H1 (cell line): ENCODE measurements around the gene DUS1L. TPM values are rescaled to one million over a fixed set of nuclear protein-coding genes. Genes with fewer than 3 reads are reported as not detected.

ENCODE experiments used
- CTCF ChIA-PET: fragments of 300-600 bp; sonication (Branson Sonifier 250); formaldehyde crosslinking; loops from one replicate; lab custom pipeline; 2021; ENCODE audit not compliant: partially characterized antibody; lab: Charles Lee
- POLR2A ChIA-PET: fragments of 300-600 bp; sonication (Branson Sonifier 250); formaldehyde crosslinking; loops from one replicate; lab custom pipeline; 2021; ENCODE audit warnings: inconsistent platforms; ENCODE audit not compliant: partially characterized antibody; lab: Charles Lee
- DNase-seq, 2 experiments: peaks; one replicate each; pipeline versions ENCODE4 v3.0.0 to v3.0.0-alpha.2; 2010 to 2022; ENCODE audit warnings: low spot score in 2 of 2, low read depth in 1 of 2, mixed read lengths in 1 of 2
- FAIRE-seq: peaks from 2 replicates; lab custom pipeline; 2011; peaks lifted over from hg19 to GRCh38; lab: Jason Lieb, UNC
- H2AFZ ChIP-seq: 2 replicates; pipeline ENCODE4 v1.8.1; 2012; ENCODE audit warnings: low read length, inconsistent platforms
- H2AK5ac ChIP-seq: 2 replicates; pipeline ENCODE4 v1.6.1; 2013; ENCODE audit warnings: low read depth, low read length
- H2BK120ac ChIP-seq: replicated peaks from 2 replicates; pipeline ENCODE3; 2013; ENCODE audit warnings: low read depth, low read length, inconsistent platforms
- H2BK12ac ChIP-seq: 2 replicates; pipeline ENCODE4 v1.6.1; 2013; ENCODE audit warnings: low read depth, low read length
- H2BK15ac ChIP-seq: 2 replicates; pipeline ENCODE4 v1.6.1; 2013; ENCODE audit warnings: low read length
- H2BK20ac ChIP-seq: 2 replicates; pipeline ENCODE4 v1.6.1; 2013; ENCODE audit warnings: low read length
- H2BK5ac ChIP-seq: 2 replicates; pipeline ENCODE4 v1.6.1; 2013; ENCODE audit warnings: low read depth, low read length
- H3K14ac ChIP-seq: 2 replicates; pipeline ENCODE4 v1.6.1; 2013; ENCODE audit warnings: inconsistent platforms; ENCODE audit not compliant: insufficient read length
- H3K18ac ChIP-seq: 2 replicates; pipeline ENCODE4 v1.6.1; 2013; ENCODE audit warnings: low read length; ENCODE audit errors: extremely low read depth
- H3K23ac ChIP-seq: 2 replicates; pipeline ENCODE4 v1.6.1; 2013; ENCODE audit warnings: inconsistent platforms; ENCODE audit not compliant: insufficient read length
- H3K23me2 ChIP-seq: 2 replicates; pipeline ENCODE4 v1.6.1; 2013; ENCODE audit warnings: low read depth, low read length
- H3K27ac ChIP-seq: 2 replicates; pipeline ENCODE4 v1.6.1; 2011; ENCODE audit warnings: low read depth, low read length, inconsistent platforms
- H3K27me3 ChIP-seq, 4 experiments: replicated peaks in 1 of 4; 1 replicate in 1 of 4; 2 replicates in 3 of 4; pipeline versions ENCODE4 v1.6.1 to v1.8.1; 2011 to 2013; ENCODE audit warnings: low read length in 3 of 4, mild to moderate bottlenecking in 3 of 4, inconsistent platforms in 2 of 4, mixed read lengths in 2 of 4, moderate library complexity in 1 of 4; ENCODE audit not compliant: control insufficient read depth in 3 of 4, insufficient read depth in 3 of 4; ENCODE audit errors: extremely low read depth in 1 of 4
- H3K36me3 ChIP-seq, 4 experiments: 2 replicates each; pipeline versions ENCODE4 v1.6.1 to v1.8.1; 2011 to 2013; ENCODE audit warnings: mild to moderate bottlenecking in 4 of 4, low read length in 3 of 4, moderate library complexity in 2 of 4, control low read depth in 1 of 4, inconsistent platforms in 1 of 4; ENCODE audit not compliant: insufficient read depth in 4 of 4, control insufficient read depth in 2 of 4
- H3K4ac ChIP-seq: replicated peaks from 2 replicates; pipeline ENCODE3; 2013; ENCODE audit warnings: low read length, low read depth, mixed read lengths, inconsistent platforms; ENCODE audit not compliant: insufficient read length
- H3K4me1 ChIP-seq, 4 experiments: replicated peaks in 1 of 4; 1 replicate in 1 of 4; 2 replicates in 3 of 4; pipeline versions ENCODE4 v1.6.1 to v1.8.1; 2011 to 2013; ENCODE audit warnings: low read length in 3 of 4, inconsistent platforms in 2 of 4, mixed read lengths in 1 of 4; ENCODE audit not compliant: insufficient read depth in 4 of 4, control insufficient read depth in 3 of 4
- H3K4me2 ChIP-seq, 2 experiments: 2 replicates each; pipeline versions ENCODE4 v1.6.1 to v1.8.1; 2011 to 2013; ENCODE audit warnings: low read depth in 2 of 2, low read length in 2 of 2, control low read depth in 1 of 2, inconsistent platforms in 1 of 2, mild to moderate bottlenecking in 1 of 2; ENCODE audit not compliant: insufficient read depth in 1 of 2
- H3K4me3 ChIP-seq, 4 experiments: fragments of 200-600, 300-600 bp in 1 of 4; sonication (generic), shearing (Covaris generic), sonication (Bioruptor Twin) in 1 of 4; 2 replicates each; pipeline versions ENCODE4 v1.5.1 to v1.8.1; 2011 to 2016; ENCODE audit warnings: low read length in 4 of 4, low read depth in 3 of 4, control low read depth in 2 of 4, inconsistent platforms in 2 of 4, mild to moderate bottlenecking in 2 of 4, mixed read lengths in 1 of 4, moderate library complexity in 1 of 4; ENCODE audit not compliant: insufficient read depth in 2 of 4; ENCODE audit errors: extremely low read depth in 1 of 4
- H3K56ac ChIP-seq: replicated peaks from 2 replicates; pipeline ENCODE3; 2013; ENCODE audit warnings: low read depth, mild to moderate bottlenecking, mixed read lengths, low read length, inconsistent platforms; ENCODE audit not compliant: insufficient read length
- H3K79me1 ChIP-seq: 2 replicates; pipeline ENCODE4 v1.6.1; 2013; ENCODE audit warnings: low read depth, low read length, control low read depth
- H3K79me2 ChIP-seq, 2 experiments: 2 replicates each; pipeline versions ENCODE4 v1.6.1 to v1.8.1; 2012 to 2013; ENCODE audit warnings: low read length in 2 of 2, mild to moderate bottlenecking in 2 of 2, inconsistent platforms in 1 of 2; ENCODE audit not compliant: insufficient read depth in 2 of 2, control insufficient read depth in 1 of 2
- H3K9ac ChIP-seq, 4 experiments: replicated peaks in 1 of 4; 1 replicate in 1 of 4; 2 replicates in 3 of 4; pipeline versions ENCODE4 v1.6.1 to v1.8.1; 2011 to 2013; ENCODE audit warnings: low read depth in 3 of 4, low read length in 3 of 4, control low read depth in 2 of 4, mild to moderate bottlenecking in 2 of 4, moderate library complexity in 2 of 4, inconsistent platforms in 1 of 4; ENCODE audit errors: extremely low read depth in 1 of 4
- H3K9me3 ChIP-seq, 2 experiments: 2 replicates each; pipeline versions ENCODE4 v1.6.1 to v1.8.1; 2012 to 2013; ENCODE audit warnings: mild to moderate bottlenecking in 2 of 2, moderate library complexity in 2 of 2, control low read depth in 1 of 2, inconsistent platforms in 1 of 2, low read depth in 1 of 2, low read length in 1 of 2, mixed read lengths in 1 of 2; ENCODE audit not compliant: insufficient read depth in 2 of 2
- H4K20me1 ChIP-seq, 2 experiments: replicated peaks in 1 of 2; 2 replicates each; pipeline versions ENCODE3 to v1.8.1; 2011 to 2013; ENCODE audit warnings: inconsistent platforms in 2 of 2, low read length in 2 of 2, mild to moderate bottlenecking in 1 of 2; ENCODE audit not compliant: insufficient read depth in 2 of 2, control insufficient read depth in 1 of 2
- H4K5ac ChIP-seq: 2 replicates; pipeline ENCODE4 v1.6.1; 2013; ENCODE audit warnings: low read length, low read depth, mixed read lengths, inconsistent platforms; ENCODE audit not compliant: insufficient read length
- H4K8ac ChIP-seq: 2 replicates; pipeline ENCODE4 v1.8.0; 2013; ENCODE audit warnings: mild to moderate bottlenecking, moderate library complexity, low read length, inconsistent platforms; ENCODE audit not compliant: insufficient read depth; ENCODE audit errors: extremely low read depth
- H4K91ac ChIP-seq: replicated peaks from 2 replicates; pipeline ENCODE3; 2013; ENCODE audit warnings: low read length, mixed read lengths, inconsistent platforms; ENCODE audit not compliant: insufficient read length
- BCL11A ChIP-seq, 2 experiments: IDR thresholded peaks; one replicate each; pipeline ENCODE4 v1.6.1; 2011; ENCODE audit warnings: low read depth in 2 of 2, low read length in 2 of 2, mild to moderate bottlenecking in 2 of 2
- CHD2 ChIP-seq: IDR thresholded peaks from 2 replicates; pipeline ENCODE4 v1.6.1; 2012; ENCODE audit warnings: low read length, improper control_type of control experiment
- EZH2 ChIP-seq: fragments of 200-600 bp; sonication (generic); IDR thresholded peaks from 2 replicates; pipeline ENCODE4 v1.7.1; 2012; ENCODE audit warnings: low read depth, mild to moderate bottlenecking, moderate library complexity, low read length, inconsistent platforms; ENCODE audit not compliant: severe bottlenecking
- RBBP5 ChIP-seq: IDR thresholded peaks from 2 replicates; pipeline ENCODE4 v1.7.1; 2012; ENCODE audit warnings: low read depth, mild to moderate bottlenecking, inconsistent platforms, low read length, moderate library complexity, borderline replicate concordance
- RXRA ChIP-seq: IDR thresholded peaks from 2 replicates; pipeline ENCODE4 v1.6.1; 2011; ENCODE audit warnings: low read depth, mild to moderate bottlenecking, low read length, moderate library complexity; ENCODE audit not compliant: insufficient read depth
- SP4 ChIP-seq: IDR thresholded peaks from 2 replicates; pipeline ENCODE4 v1.6.1; 2012; ENCODE audit warnings: low read length, inconsistent platforms
- TAF1 ChIP-seq: IDR thresholded peaks from 2 replicates; pipeline ENCODE4 v1.6.1; 2011; ENCODE audit warnings: mild to moderate bottlenecking, low read depth, low read length
- TBP ChIP-seq: IDR thresholded peaks from 2 replicates; pipeline ENCODE4 v1.6.1; 2011; ENCODE audit warnings: low read depth, low read length, improper control_type of control experiment
- WGBS, 2 experiments: shearing (Covaris generic) in 1 of 2; methylation state at CpG; one replicate each; pipeline versions ENCODE4 v1.1.6 to v1.1.7; 2013 to 2015; ENCODE audit warnings: low lambda C conversion rate in 2 of 2, mixed read lengths in 2 of 2, inconsistent platforms in 1 of 2, low coverage in 1 of 2, missing lambda C conversion rate in 1 of 2; ENCODE audit not compliant: insufficient replicate concordance in 2 of 2, insufficient coverage in 1 of 2, insufficient read length in 1 of 2; ENCODE audit errors: extremely low coverage in 1 of 2, missing lambda C conversion rate in 1 of 2; 5-methylcytosine and 5-hydroxymethylcytosine counted together
- polyA plus RNA-seq, 7 experiments: library from polyadenylated mRNA; depleted of rRNA in 3 of 7; stranded (reverse) in 5 of 7; unstranded in 2 of 7; fragments of >200 nt in 5 of 7; fragments of 200-250 nt in 2 of 7; gene quantifications; 1 replicate in 5 of 7; 2 replicates in 1 of 7; 4 replicates in 1 of 7; pipeline versions ENCODE4 v1.2.1 to v1.2.3, GENCODE V29; 2011 to 2013; ENCODE audit warnings: missing spikeins in 2 of 7, mixed read lengths in 2 of 7
- total RNA-seq: library from RNA; stranded (reverse); fragmentation: NEBNext Ultra II Directional; extraction: Animal tissue kit (Norgen Biotek cat#: 25700); gene quantifications from 2 replicates; pipeline ENCODE4 v1.2.1, GENCODE V29; 2021
- TF ChIP-seq, protein P1 (sequence below), 3 experiments: IDR thresholded peaks; 1 replicate in 2 of 3; 2 replicates in 1 of 3; pipeline versions ENCODE4 v1.5.1 to v1.6.1; 2011; ENCODE audit warnings: low read length in 3 of 3, mild to moderate bottlenecking in 3 of 3, inconsistent platforms in 2 of 3, low read depth in 1 of 3, moderate library complexity in 1 of 3; ENCODE audit not compliant: insufficient read depth in 1 of 3; ENCODE audit errors: control extremely low read depth in 1 of 3

The DUS1L gene
- total and polyA plus RNA-seq, 2 of the 8 experiments (the other 6 are each of a cell fraction or from before 2014, with no cell fraction given): 34.5 to 69.1 TPM

DNA sequence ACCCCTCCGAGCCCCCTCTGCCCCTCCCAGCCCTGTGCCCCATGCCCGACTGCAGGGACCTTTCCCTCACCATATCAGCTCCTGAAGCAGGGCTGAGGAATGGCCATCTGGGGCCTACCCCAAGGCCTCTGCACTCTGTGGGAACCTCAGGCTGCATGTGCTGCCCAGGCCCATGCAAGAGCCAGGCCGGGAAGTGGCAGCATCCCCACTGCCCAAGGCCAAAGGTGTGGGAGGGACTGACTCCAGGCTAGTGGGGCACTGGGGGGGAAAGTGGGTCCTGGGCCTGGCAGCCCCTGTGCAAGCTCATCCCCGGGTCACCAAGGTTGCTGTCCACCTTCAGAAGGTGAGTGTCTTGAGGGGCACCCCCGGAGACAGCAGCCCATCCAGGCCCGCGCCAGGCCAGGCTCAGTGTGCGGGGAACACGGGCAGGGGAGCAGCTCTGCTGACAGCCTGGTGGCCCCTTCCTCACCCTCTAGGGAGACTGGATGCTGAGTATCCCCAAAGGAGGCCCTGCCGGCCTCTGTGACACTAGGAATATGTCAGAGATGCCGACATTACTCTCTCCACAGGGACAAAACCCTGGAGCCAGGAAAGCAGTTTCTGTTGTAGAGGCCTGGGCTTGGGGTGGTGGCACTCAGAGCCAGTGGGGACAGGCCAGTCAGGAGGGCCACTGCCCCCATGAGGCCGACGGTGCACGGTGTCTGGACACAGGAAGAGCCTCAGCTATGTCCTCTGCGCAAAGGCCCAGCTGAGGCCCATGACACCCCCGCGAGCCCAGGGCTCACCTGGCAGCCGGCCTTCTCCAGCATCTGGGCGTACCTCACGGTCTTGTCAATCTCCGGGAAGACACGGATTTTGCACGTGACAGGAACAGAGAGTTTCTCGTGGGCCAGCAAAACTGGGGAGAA lies 3.3 kb downstream of the DUS1L start:
- H2BK5ac ChIP-seq: no peak overlapping the region

More for the DNA sequence above, 3.3 kb downstream of the DUS1L start:
- peaks cover 8 to 24% (median 16%) of the 10 kb centered on the region in 4 experiments; a peak in 5 of 8 replicates for H3K36me3 ChIP-seq
- H3K27me3 ChIP-seq: no peaks in the 10 kb centered on the region
- peaks cover 0 to 10% (median 5%) of the 10 kb centered on the region in 4 experiments; a peak in 5 of 7 replicates for H3K4me1 ChIP-seq
- no peak overlapping the region for H2BK120ac ChIP-seq
- ChIA-PET CTCF (interaction anchor here (0.8 to 2.8 kb wide), 6 partner anchors 9 to 43 kb away, joined by 3 to 15 read pairs (median 4); no protein-coding TSS in a partner anchor), POLR2A (interaction anchor here (0.9 to 16.2 kb wide), 10 partner anchors 7 to 128 kb away, joined by 3 to 161 read pairs (median 6); partner anchors contain the start of genes DCXR, GPS1, RAC3 and RFNG)
- no peak for TF ChIP-seq BCL11A (IDR thresholded peaks at IDR 0.05; ENCODE audit: low read depth in 2 of 2, low read length in 2 of 2)
- TF ChIP-seq TBP: no peak
- TF ChIP-seq CHD2: no peak
- no peak for TF ChIP-seq RXRA
- TF ChIP-seq RBBP5: no peak
- TF ChIP-seq SP4: no peak
- TF ChIP-seq, protein P1, sequence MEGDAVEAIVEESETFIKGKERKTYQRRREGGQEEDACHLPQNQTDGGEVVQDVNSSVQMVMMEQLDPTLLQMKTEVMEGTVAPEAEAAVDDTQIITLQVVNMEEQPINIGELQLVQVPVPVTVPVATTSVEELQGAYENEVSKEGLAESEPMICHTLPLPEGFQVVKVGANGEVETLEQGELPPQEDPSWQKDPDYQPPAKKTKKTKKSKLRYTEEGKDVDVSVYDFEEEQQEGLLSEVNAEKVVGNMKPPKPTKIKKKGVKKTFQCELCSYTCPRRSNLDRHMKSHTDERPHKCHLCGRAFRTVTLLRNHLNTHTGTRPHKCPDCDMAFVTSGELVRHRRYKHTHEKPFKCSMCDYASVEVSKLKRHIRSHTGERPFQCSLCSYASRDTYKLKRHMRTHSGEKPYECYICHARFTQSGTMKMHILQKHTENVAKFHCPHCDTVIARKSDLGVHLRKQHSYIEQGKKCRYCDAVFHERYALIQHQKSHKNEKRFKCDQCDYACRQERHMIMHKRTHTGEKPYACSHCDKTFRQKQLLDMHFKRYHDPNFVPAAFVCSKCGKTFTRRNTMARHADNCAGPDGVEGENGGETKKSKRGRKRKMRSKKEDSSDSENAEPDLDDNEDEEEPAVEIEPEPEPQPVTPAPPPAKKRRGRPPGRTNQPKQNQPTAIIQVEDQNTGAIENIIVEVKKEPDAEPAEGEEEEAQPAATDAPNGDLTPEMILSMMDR (IDR thresholded peaks at IDR 0.05; ENCODE audit: control extremely low read depth in 1 of 3, insufficient read depth in 1 of 3, low read depth in 1 of 3, low read length in 3 of 3): peak in 1 of 3 experiments; percentile 22; a peak in 1 of 4 replicates
- TF ChIP-seq EZH2: no peak
- no peak for TF ChIP-seq TAF1
- no peak overlapping the region for H3K27ac ChIP-seq
- H3K4me2 ChIP-seq: no peak overlapping the region
- no peak overlapping the region; the same call in 1 of the 2 replicates for H4K8ac ChIP-seq
- peaks cover 8% of the 10 kb centered on the region; the same call in 1 of the 2 replicates for H3K23me2 ChIP-seq
- H4K91ac ChIP-seq: no peak overlapping the region
- no peak for DNase-seq
- H3K4me3 ChIP-seq: no peak overlapping the region
- H2BK12ac ChIP-seq: no peak overlapping the region
- H3K4ac ChIP-seq: no peak overlapping the region
- H3K56ac ChIP-seq: no peak overlapping the region
- H2BK20ac ChIP-seq: no peak overlapping the region
- no peak overlapping the region for H3K14ac ChIP-seq
- FAIRE-seq: no peak
- H3K79me1 ChIP-seq: peaks cover 5% of the 10 kb centered on the region; the same call in 1 of the 2 replicates
- H2BK15ac ChIP-seq: no peak overlapping the region
- peaks cover 0 to 9% of the 10 kb centered on the region in 2 experiments for H4K20me1 ChIP-seq
- H3K9me3 ChIP-seq: no peaks in the 10 kb centered on the region
- no peak overlapping the region for H2AK5ac ChIP-seq
- H3K18ac ChIP-seq: no peak overlapping the region
- H4K5ac ChIP-seq: no peak overlapping the region
- H2AFZ ChIP-seq: no peak overlapping the region
- no peak overlapping the region for H3K23ac ChIP-seq
- WGBS, 2 experiments: 94% methylated on average over 23 of the region's 24 CpGs; no CpG with 5 or more reads in 1 of the 2 experiments
- no peaks in the 10 kb centered on the region for H3K79me2 ChIP-seq
- H3K9ac ChIP-seq: no peak overlapping the region
